WERI-Rb-1 (cell line): ENCODE data around the gene SART3.

Source experiments
- DNase-seq: peaks from one replicate; pipeline ENCODE4 v3.0.0-alpha.2; 2020
- H3K27ac ChIP-seq: fragments of 250-450 bp; sonication (Bioruptor Pico); 2 replicates; pipeline ENCODE4 v1.5.1; 2020; ENCODE audit warnings: mild to moderate bottlenecking, moderate library complexity
- H3K27me3 ChIP-seq: fragments of 250-450 bp; sonication (Bioruptor Pico); 2 replicates; pipeline ENCODE4 v1.5.1; 2021; ENCODE audit warnings: mild to moderate bottlenecking, low read depth, moderate library complexity; ENCODE audit not compliant: insufficient read depth, severe bottlenecking
- H3K36me3 ChIP-seq: fragments of 250-450 bp; sonication (Bioruptor Pico); 2 replicates; pipeline ENCODE4 v1.5.1; 2020; ENCODE audit warnings: mild to moderate bottlenecking, moderate library complexity
- H3K4me3 ChIP-seq: 2 replicates; pipeline ENCODE4 v1.5.1; 2011; ENCODE audit warnings: low read depth, mild to moderate bottlenecking, control low read depth, low read length
- H3K9me3 ChIP-seq: fragments of 250-450 bp; sonication (Bioruptor Pico); 2 replicates; pipeline ENCODE4 v1.5.1; 2021; ENCODE audit warnings: mild to moderate bottlenecking, moderate library complexity; ENCODE audit not compliant: severe bottlenecking
- TF ChIP-seq, protein P1 (sequence below): IDR thresholded peaks from 2 replicates; pipeline ENCODE4 v1.5.1; 2011; ENCODE audit warnings: low read depth, mild to moderate bottlenecking, control low read depth, inconsistent platforms, low read length

The SART3 gene

DNA sequence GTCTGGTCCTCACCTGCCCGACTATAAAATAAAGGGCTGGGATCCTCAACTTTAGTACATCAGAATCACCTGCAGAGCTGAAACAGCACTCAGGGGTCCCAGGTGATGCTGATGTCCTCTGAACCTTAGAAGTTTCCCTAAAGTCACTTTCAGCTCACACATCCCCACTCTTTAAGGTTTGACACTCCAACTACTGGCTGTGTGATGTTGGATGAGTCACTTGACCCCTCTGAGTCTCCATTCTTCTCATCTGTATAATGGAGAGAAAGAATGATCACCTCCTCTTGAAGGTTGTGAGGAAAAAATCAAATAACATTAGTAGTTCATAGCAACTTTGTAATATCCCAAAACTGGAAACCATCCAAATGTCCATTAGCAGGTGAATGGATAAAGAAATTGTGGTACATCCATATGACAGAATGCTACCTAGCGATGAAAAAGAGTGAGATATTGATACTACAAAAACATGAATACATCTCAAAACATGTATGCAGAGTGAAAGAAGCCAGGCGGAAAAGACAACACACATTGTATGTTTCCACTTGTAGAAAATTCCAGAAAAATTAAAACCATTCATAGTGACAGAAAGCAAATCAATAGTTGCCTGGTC, 23.6 kb upstream of the SART3 start:
- no peaks in the 10 kb centered on the region for H3K36me3 ChIP-seq

DNA sequence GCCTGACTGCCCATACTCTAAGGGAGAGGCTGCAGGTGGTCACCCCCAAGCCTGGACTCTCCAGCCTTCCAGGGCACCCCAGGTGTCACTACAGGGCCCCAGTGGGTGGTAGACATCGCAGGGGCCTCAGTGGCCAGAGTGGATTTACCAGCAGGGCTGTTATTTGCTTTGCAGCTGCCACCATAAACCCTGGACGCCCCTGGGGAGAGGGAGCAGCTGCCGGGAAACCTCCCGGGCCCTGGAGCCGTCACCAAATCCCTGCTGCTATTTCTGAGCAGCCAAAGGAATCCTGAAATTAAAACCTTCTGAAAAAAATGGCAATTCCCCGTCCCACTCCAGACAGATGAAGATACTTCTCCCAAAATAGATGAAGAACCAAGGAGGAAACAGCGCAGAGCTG, 23.0 kb upstream of the SART3 start:
- no peaks in the 10 kb centered on the region for H3K9me3 ChIP-seq
- TF ChIP-seq, protein P1, sequence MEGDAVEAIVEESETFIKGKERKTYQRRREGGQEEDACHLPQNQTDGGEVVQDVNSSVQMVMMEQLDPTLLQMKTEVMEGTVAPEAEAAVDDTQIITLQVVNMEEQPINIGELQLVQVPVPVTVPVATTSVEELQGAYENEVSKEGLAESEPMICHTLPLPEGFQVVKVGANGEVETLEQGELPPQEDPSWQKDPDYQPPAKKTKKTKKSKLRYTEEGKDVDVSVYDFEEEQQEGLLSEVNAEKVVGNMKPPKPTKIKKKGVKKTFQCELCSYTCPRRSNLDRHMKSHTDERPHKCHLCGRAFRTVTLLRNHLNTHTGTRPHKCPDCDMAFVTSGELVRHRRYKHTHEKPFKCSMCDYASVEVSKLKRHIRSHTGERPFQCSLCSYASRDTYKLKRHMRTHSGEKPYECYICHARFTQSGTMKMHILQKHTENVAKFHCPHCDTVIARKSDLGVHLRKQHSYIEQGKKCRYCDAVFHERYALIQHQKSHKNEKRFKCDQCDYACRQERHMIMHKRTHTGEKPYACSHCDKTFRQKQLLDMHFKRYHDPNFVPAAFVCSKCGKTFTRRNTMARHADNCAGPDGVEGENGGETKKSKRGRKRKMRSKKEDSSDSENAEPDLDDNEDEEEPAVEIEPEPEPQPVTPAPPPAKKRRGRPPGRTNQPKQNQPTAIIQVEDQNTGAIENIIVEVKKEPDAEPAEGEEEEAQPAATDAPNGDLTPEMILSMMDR = no peak
- DNase-seq = peak; percentile 49

More for the DNA sequence above, 23.6 kb upstream of the SART3 start:
- Histone ChIP-seq H3K27ac (no peak overlapping the region), H3K4me3 (no peak overlapping the region), H3K9me3 (no peaks in the 10 kb centered on the region), H3K27me3 (no peaks in the 10 kb centered on the region)
- DNase-seq = no peak
- TF ChIP-seq, protein P1 = no peak

DNA sequence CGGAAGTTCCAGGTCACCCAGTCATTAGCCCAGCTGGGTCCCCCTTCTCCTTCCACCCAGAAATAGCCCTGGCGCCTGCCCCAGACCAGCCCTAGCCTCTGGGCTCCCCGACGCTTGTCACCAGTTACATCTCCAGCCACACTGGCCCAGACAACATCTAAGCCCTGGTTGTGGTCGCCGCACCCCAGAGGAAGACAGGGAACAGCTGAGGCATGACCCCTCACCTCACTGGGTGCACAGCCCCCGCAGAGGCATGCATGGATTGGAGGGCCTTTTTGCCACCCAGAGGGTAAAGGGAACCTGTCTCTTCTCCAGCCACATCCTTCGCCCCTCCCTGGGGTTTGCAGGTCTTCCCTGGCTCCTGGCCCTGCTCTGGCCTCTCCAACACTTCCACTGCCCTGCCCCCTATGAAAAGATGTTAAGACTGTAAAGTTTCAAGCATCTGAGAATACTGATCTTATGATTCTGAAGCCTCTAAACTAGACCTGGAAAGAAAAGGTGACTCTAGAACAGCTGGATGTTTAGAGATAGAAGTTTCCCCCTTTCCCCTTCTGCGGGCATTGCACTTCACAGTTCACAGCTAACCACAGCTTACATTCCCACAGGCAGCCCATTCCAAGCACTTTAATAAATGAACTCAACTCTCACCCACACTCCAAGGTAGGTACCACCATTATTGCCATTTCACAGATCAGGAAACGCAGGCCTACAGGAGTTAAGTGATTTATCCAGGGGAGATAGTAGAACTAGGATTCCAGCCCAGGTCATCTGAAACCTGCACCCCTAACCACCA, 22.2 kb upstream of the SART3 start:
- Histone ChIP-seq H3K27me3 (no peaks in the 10 kb centered on the region), H3K36me3 (no peaks in the 10 kb centered on the region), H3K9me3 (no peaks in the 10 kb centered on the region), H3K4me3 (no peak overlapping the region), H3K27ac (no peak overlapping the region)
- TF ChIP-seq, protein P1 = no peak
- no peak for DNase-seq

More for the DNA sequence above, 23.0 kb upstream of the SART3 start:
- no peaks in the 10 kb centered on the region for H3K36me3 ChIP-seq
- H3K4me3 ChIP-seq = no peak overlapping the region
- no peaks in the 10 kb centered on the region for H3K27me3 ChIP-seq
- no peak overlapping the region for H3K27ac ChIP-seq

DNA sequence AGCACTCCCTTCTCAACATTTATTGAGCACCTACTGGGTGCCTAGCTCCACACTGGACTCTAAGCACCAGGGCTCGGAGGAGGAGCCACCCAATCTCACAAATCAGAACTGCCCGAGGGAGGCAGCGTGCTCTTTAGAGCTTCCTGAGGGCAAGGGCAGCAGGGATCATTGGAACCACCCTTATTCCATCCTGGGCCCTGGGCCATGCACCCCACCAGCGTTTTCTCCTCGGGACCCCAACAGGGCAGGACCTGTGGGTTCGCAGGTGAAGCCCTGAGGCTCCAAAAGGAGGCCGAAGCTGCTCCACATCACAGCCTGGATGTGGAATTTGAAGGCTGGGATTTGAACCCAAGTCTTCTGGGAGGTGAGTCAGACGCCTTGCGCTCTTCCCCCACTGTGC, 21.5 kb upstream of the SART3 start:
- Histone ChIP-seq H3K27me3 (no peaks in the 10 kb centered on the region), H3K9me3 (no peaks in the 10 kb centered on the region), H3K36me3 (no peaks in the 10 kb centered on the region), H3K4me3 (no peak overlapping the region), H3K27ac (no peak overlapping the region)
- DNase-seq = no peak
- TF ChIP-seq, protein P1 = no peak

DNA sequence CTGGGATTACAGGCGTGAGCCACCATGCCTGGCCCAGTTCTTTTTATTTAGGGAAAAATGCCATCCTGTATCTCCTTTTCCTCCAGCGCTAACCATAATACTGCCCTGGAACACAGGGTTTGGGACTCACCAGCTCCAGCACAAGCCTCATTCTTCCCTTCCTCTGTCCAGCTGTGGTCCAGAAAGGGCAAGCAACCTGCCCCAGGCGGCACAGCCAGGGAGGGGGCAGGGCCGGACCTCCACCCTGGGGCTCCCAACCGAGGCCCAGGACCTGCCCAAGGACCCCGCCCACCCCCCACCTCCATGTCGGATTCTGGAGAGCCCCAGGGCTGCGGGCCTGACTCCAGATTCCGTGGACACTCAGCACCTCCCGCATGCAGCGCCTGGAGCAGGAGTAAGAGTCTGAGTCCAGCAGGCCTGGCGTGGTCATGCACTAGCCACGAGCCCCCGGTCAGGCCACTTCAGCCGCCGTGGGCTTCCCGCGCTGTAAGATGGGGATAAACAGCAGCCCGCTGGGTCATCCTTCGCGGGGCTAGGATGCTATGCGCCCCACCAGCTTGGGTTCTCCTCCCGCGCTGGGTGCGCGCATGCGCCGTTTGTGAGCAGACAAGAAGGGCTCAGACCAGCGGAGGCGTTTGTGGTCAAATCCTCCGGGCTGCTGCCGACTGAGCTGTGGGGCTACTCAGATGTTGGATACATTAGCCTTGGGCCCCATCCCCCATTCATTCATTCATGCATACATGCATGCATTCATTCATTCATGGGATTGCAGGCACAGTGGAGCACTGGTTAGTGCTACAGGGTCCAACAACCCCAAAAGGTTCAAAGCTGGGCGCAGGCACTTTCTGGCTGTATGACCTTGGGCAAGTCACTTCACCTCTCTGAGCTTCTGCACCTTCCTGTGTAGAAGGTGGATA, 20.6 kb upstream of the SART3 start:
- no peaks in the 10 kb centered on the region for H3K27me3 ChIP-seq
- TF ChIP-seq, protein P1 = no peak
- H3K9me3 ChIP-seq = no peaks in the 10 kb centered on the region
- DNase-seq = no peak
- H3K27ac ChIP-seq = no peak overlapping the region
- no peak overlapping the region for H3K4me3 ChIP-seq
- no peaks in the 10 kb centered on the region for H3K36me3 ChIP-seq
